Pancreas (tissue), 10 donors: ENCODE data around the gene ARFGAP1. TPM values are rescaled to one million over a fixed set of nuclear protein-coding genes. Genes with fewer than 3 reads are reported as not detected.

Experiments
- ATAC-seq, 4 donors: fragments of 200-7000 bp; cut with Tn5 transposase; one replicate each; pipeline versions ENCODE4 v1.8.0 to v1.9.1; 2020; ENCODE audit warnings: mild to moderate bottlenecking in 4 of 4, moderate library complexity in 4 of 4
- DNase-seq, 6 donors: peaks; one replicate each; pipeline ENCODE4 v3.0.0-alpha.2; 2020
- FAIRE-seq: peaks from 2 replicates; lab custom pipeline; 2012; peaks lifted over from hg19 to GRCh38; lab: Jason Lieb, UNC
- H3K27ac ChIP-seq, 4 donors: fragments of 200-600 bp; sonication (generic); 1 replicate in 3 of 4; 2 replicates in 1 of 4; pipeline versions ENCODE4 v1.5.0 to v1.8.0; 2020
- H3K27me3 ChIP-seq, 4 donors: fragments of 200-600 bp; one replicate each; pipeline ENCODE4 v1.8.0; 2021
- H3K36me3 ChIP-seq, 3 donors: fragments of 200-600 bp; sonication (generic) in 1 of 3; one replicate each; pipeline versions ENCODE4 v1.5.0 to v1.8.0; 2020 to 2021
- H3K4me1 ChIP-seq, 3 donors: fragments of 200-600 bp; one replicate each; pipeline ENCODE4 v1.8.0; 2021
- H3K4me3 ChIP-seq, 4 donors: fragments of 200-600 bp; sonication (generic) in 2 of 4; one replicate each; pipeline versions ENCODE4 v1.5.0 to v1.8.0; 2020 to 2021
- H3K9me3 ChIP-seq, 4 donors: fragments of 200-600 bp; one replicate each; pipeline ENCODE4 v1.8.0; 2021
- CTCF ChIP-seq, 4 donors: fragments of 200-600 bp; sonication (generic) in 3 of 4; IDR thresholded peaks; one replicate each; pipeline versions ENCODE4 v1.5.0 to v1.8.0; 2021; ENCODE audit warnings: antibody characterized with exemption in 4 of 4
- WGBS, 2 donors: extraction: QIAGEN DNeasy Blood & Tissue Kit; methylation state at CpG; one replicate each; pipeline ENCODE4 v1.1.7; 2013; 5-methylcytosine and 5-hydroxymethylcytosine counted together
- intact Hi-C, 3 donors: fragments of 100-400 bp; cut with DNase I; formaldehyde crosslinking; loops; one replicate each; pipeline versions ENCODE4 v1.11.1 to v1.14.2; 2022
- polyA plus RNA-seq, 2 donors: library from polyadenylated mRNA; stranded (reverse); fragments of 200-250 nt; gene quantifications; one replicate each; pipeline ENCODE4 v1.2.3, GENCODE V29; 2013
- total RNA-seq, 6 donors: library from RNA; stranded (reverse); fragmentation: NEBNext Ultra II Directional in 4 of 6; extraction: Animal tissue kit (Norgen Biotek cat#: 25700) in 4 of 6; gene quantifications; one replicate each; pipeline versions ENCODE4 v1.2.1 to v1.2.4, GENCODE V29; 2021 to 2023
- donor health status: healthy with polysubstance abuse.
- donor health status: DM: no; HTN: no; CAD: no; lungs with moderate emphysema.
- donor health status: DM: no; HTN: no; CAD: no.
- donor health status: control.
- donor health status: control.
- donor health status: Bipolar disorder and iron deficiency.
- donor health status: DM: yes; HTN: yes; CAD: no.
- donor health status: DM: no; HTN: no; CAD: no.
- donor health status: DM: no; HTN: no; CAD: no.
- donor health status: DM: yes; HTN: yes; CAD: no.

Gene ARFGAP1
- total and polyA plus RNA-seq, 8 donors: 34.0 to 251 (median 53.3) TPM

DNA sequence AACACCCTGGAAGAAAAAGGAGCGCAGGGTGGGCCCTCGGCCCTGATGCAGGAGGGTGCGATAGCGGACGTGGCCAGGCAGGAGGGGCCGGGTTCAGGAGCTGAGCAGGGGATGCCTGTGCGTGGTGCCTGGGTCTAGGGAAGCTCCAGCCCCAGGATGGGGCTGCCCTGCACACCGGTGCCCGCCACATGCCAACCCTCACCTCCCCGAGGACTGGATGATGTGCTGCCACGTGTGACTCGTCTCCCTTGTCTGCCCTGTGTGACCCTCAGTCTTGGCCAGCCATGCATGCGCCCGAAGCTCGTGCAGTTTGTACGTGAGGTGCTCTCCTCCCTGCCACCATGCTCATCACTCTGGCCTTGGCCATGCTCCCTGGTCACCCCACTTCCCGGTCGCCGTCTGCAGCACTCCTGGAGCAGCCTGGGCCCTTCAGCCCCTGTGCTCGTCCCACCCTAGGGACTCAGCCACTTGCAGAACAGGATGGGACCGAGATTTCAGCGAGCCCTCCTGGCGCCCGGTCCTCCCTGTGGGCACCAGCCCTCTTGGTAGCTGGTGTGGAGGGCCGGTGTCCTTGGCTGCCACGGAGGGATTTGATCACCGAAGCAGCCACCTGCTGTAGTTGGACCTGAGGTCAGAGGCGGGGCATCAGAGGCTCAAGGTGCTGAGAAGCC, 16.1 kb downstream of the ARFGAP1 start:
- WGBS, 2 donors: 71 to 77% methylated on average over 28 of the region's 28 CpGs
- Histone ChIP-seq H3K4me3 (no peak overlapping the region), H3K4me1 (no peaks in the 10 kb centered on the region), H3K27me3 (no peaks in the 10 kb centered on the region), H3K9me3 (no peaks in the 10 kb centered on the region), H3K27ac (no peak overlapping the region), H3K36me3 (peaks cover 0 to 27% (median 3%) of the 10 kb centered on the region in 3 donors)
- intact Hi-C loops: no loop called here
- FAIRE-seq: no peak
- peak in 2 of 4 donors; percentile 4 to 11 for ATAC-seq
- DNase-seq: peak in 2 of 6 donors; percentile 34 to 73
- TF ChIP-seq CTCF (IDR thresholded peaks at IDR 0.05): no peak

DNA sequence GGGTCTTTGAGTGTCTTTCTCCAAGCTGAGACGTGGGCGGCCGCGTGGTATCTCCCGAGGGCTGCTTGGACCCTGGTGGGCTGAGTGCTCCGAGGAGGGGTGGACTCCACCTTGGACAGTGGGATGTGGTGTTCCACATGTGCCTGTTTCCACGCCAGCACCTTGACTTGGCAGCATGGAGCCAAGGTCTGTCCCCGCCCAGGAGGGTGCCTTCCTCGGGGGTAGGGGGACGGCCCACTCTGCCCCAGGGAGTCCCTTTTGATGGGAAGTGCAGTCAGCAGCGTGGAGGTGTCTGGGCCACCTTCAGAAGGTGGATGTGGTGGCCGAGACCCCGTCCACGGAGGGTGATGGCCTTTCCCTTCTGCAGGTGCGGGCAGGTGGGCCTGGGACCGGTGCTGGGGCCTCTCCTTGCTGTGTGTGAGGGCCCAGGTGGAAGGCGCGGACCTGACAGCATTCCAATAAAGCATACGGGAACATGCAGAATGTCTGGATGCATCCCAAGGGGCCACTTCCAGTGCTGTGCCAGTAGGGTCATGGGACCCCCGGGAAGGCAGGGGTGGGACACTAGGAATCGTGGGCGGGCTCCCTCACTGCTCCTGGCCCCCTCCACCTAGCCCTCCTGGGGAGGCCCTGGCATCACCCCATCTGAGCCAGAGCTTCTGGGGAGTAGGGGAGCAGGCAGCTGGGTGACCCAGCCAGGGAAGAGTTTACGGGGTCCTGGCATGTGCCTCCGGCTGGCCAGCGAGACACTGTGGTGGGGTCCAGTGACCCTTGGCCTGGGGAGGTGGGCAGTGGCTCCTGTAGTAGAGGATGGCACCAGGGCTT, 16.9 kb downstream of the ARFGAP1 start:
- Histone ChIP-seq H3K9me3 (no peaks in the 10 kb centered on the region), H3K36me3 (peaks cover 0 to 27% (median 3%) of the 10 kb centered on the region in 3 donors), H3K27ac (no peak overlapping the region), H3K4me3 (no peak overlapping the region), H3K27me3 (no peaks in the 10 kb centered on the region), H3K4me1 (no peaks in the 10 kb centered on the region)
- DNase-seq: peak in 2 of 6 donors; percentile 47 to 74
- intact Hi-C loops: no loop called here
- WGBS, 2 donors: 77 to 80% methylated on average over 24 to 25 of the region's 25 CpGs
- TF ChIP-seq CTCF (IDR thresholded peaks at IDR 0.05): no peak
- ATAC-seq: peak in 2 of 4 donors; percentile 2 to 6
- no peak for FAIRE-seq

DNA sequence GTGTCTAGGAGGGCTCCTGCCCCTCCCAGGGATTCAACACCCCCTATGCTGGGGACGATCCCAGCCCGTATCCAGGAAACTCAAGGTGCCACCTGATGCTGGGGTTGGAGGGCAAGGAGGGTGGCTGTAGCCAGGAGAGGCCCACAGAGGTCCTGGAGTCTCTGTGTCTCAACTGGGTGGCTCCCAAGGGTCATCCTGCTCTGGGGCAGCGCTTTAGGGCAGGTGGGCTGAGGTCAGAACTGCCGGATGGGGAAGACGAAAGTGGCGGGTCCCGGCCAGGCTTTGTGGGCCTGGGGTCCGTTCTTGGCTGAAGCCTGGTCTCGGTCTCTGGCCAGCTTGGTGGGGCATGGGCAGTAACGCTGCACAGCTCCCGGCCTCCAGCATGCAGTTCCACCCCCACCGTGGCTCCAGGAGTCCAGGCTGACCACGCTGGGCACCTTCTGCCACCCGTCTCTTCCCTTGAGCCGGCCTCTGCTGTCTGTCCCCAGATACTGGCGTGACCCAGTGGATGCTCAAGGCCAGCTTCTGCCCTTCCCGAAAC, 17.6 kb downstream of the ARFGAP1 start:
- H3K4me3 ChIP-seq: no peak overlapping the region
- H3K27me3 ChIP-seq: no peaks in the 10 kb centered on the region
- FAIRE-seq (no peak), ATAC-seq (peak in 3 of 4 donors; percentile 11 to 15 (median 12)), DNase-seq (peak in 2 of 6 donors; percentile 32 to 73)
- 64 to 70% methylated on average over 13 to 17 of the region's 17 CpGs for WGBS, 2 donors
- H3K9me3 ChIP-seq: no peaks in the 10 kb centered on the region
- no peaks in the 10 kb centered on the region for H3K4me1 ChIP-seq
- TF ChIP-seq CTCF (IDR thresholded peaks at IDR 0.05): no peak
- peaks cover 0 to 22% (median 3%) of the 10 kb centered on the region in 3 donors for H3K36me3 ChIP-seq
- intact Hi-C loops: no loop called here
- no peak overlapping the region for H3K27ac ChIP-seq

GRCh38 chr20:63290677-63291472, 18.3 kb downstream of the ARFGAP1 start:
- Histone ChIP-seq H3K27me3 (no peaks in the 10 kb centered on the region), H3K9me3 (no peaks in the 10 kb centered on the region), H3K4me1 (no peaks in the 10 kb centered on the region), H3K36me3 (peaks cover 0 to 16% (median 3%) of the 10 kb centered on the region in 3 donors), H3K4me3 (no peak overlapping the region), H3K27ac (no peak overlapping the region)
- 17 to 27% methylated on average over 25 to 26 of the region's 26 CpGs for WGBS, 2 donors
- ATAC-seq (peak; percentile 65 to 83 (median 76)), FAIRE-seq (no peak), DNase-seq (peak in 5 of 6 donors; percentile 26 to 91 (median 74))
- intact Hi-C loops: no loop called here
- peak; percentile 40 to 55 (median 52) for TF ChIP-seq CTCF (IDR thresholded peaks at IDR 0.05)
